GM12878 (cell line): Measurements from ENCODE around the gene ACTR2. TPM values are rescaled to one million over a fixed set of nuclear protein-coding genes. Genes with fewer than 3 reads are reported as not detected.
A peak's percentile ranks its signal among the peaks of the same experiment; 100 is the strongest.

Source experiments
- EZH2 ChIP-seq: IDR thresholded peaks from 2 replicates; pipeline ENCODE4 v1.6.1; 2012; ENCODE audit warnings: low read depth, mild to moderate bottlenecking, control low read depth, inconsistent platforms, low read length, borderline replicate concordance; ENCODE audit not compliant: control insufficient read depth
- FOXK2 ChIP-seq: fragments of 450-650 bp; IDR thresholded peaks from 2 replicates; pipeline ENCODE4 v1.6.1; 2017; ENCODE audit warnings: mild to moderate bottlenecking, moderate library complexity
- GABPA ChIP-seq: IDR thresholded peaks from 2 replicates; pipeline ENCODE4 v1.6.1; 2014; ENCODE audit warnings: antibody characterized with exemption, low read depth, mild to moderate bottlenecking, inconsistent platforms
- PAX5 ChIP-seq: IDR thresholded peaks from 2 replicates; pipeline ENCODE4 v1.6.1; 2011; ENCODE audit warnings: low read depth, low read length, borderline replicate concordance
- POU2F2 ChIP-seq: IDR thresholded peaks from 3 replicates; pipeline ENCODE4 v1.6.1; 2011; ENCODE audit warnings: low read depth, mild to moderate bottlenecking, low read length, borderline replicate concordance
- RELA ChIP-seq: fragments of 450-650 bp; IDR thresholded peaks from 2 replicates; pipeline ENCODE4 v1.8.0; 2014; ENCODE audit warnings: borderline replicate concordance; ENCODE audit not compliant: partially characterized antibody
- SMARCA5 ChIP-seq: fragments of 450-650 bp; IDR thresholded peaks from 2 replicates; pipeline ENCODE4 v1.6.1; 2017; ENCODE audit warnings: mild to moderate bottlenecking
- SUPT20H ChIP-seq: IDR thresholded peaks from 2 replicates; pipeline ENCODE4 v1.6.1; 2011; ENCODE audit warnings: low read depth, mild to moderate bottlenecking, low read length, moderate library complexity, borderline replicate concordance; ENCODE audit not compliant: control insufficient read depth
- ZBED1 ChIP-seq: IDR thresholded peaks from 2 replicates; pipeline ENCODE4 v1.6.1; 2016; ENCODE audit warnings: borderline replicate concordance
- ZNF274 ChIP-seq: IDR thresholded peaks from one replicate; pipeline ENCODE4 v1.8.0; 2011; ENCODE audit not compliant: insufficient read length, insufficient read depth
- ZSCAN29 ChIP-seq: fragments of 450-650 bp; IDR thresholded peaks from 2 replicates; pipeline ENCODE4 v1.6.1; 2017; ENCODE audit warnings: mild to moderate bottlenecking, moderate library complexity
- polyA plus RNA-seq, 11 experiments: library from polyadenylated mRNA; depleted of rRNA in 4 of 11; unstranded in 6 of 11; stranded (reverse) in 5 of 11; fragments of >200 nt; fragmentation: Nextera tagmentation in 4 of 11; fragmentation: Illumina TruSeq in 1 of 11; extraction: Ambion mirVana in 4 of 11; extraction: Trizol in 1 of 11; gene quantifications; 1 replicate in 1 of 11; 2 replicates in 10 of 11; pipeline versions ENCODE4 v1.2.1 to v1.2.3, GENCODE V29; 2011 to 2016; ENCODE audit warnings: inconsistent platforms in 2 of 11, missing spikeins in 2 of 11, low read depth in 1 of 11
- total RNA-seq, 4 experiments: library from RNA; depleted of rRNA in 3 of 4; stranded (reverse); fragments of >200 nt in 3 of 4; fragmentation: Illumina TruSeq in 1 of 4; extraction: Trizol in 1 of 4; gene quantifications; 2 replicates each; pipeline versions ENCODE4 v1.2.1 to v1.2.3, GENCODE V29; 2013 to 2021
- TF ChIP-seq, protein P1 (sequence below): IDR thresholded peaks from 2 replicates; pipeline ENCODE4 v1.6.1; 2012; ENCODE audit warnings: improper control_type of control experiment, low read depth, low read length; ENCODE audit not compliant: insufficient replicate concordance
- TF ChIP-seq, protein P2 (sequence below): fragments of 450-650 bp; IDR thresholded peaks from 2 replicates; pipeline ENCODE4 v1.6.1; 2017; ENCODE audit warnings: borderline replicate concordance
- TF ChIP-seq, protein P3 (sequence below): fragments of 450-650 bp; formaldehyde crosslinking; IDR thresholded peaks from 2 replicates; pipeline ENCODE4 v1.5.0; 2022; ENCODE audit warnings: mild to moderate bottlenecking, missing genetic modification characterization
- TF ChIP-seq, protein P4 (sequence below): fragments of 450-650 bp; IDR thresholded peaks from 2 replicates; pipeline ENCODE4 v1.6.1; 2017; ENCODE audit warnings: mild to moderate bottlenecking, low read depth, inconsistent platforms; ENCODE audit not compliant: poor library complexity, severe bottlenecking

The ACTR2 gene
- total and polyA plus RNA-seq, 10 of the 15 experiments (the other 5 are each of a cell fraction or from before 2014, with no cell fraction given), result 94.2 to 401 (median 195) TPM

DNA sequence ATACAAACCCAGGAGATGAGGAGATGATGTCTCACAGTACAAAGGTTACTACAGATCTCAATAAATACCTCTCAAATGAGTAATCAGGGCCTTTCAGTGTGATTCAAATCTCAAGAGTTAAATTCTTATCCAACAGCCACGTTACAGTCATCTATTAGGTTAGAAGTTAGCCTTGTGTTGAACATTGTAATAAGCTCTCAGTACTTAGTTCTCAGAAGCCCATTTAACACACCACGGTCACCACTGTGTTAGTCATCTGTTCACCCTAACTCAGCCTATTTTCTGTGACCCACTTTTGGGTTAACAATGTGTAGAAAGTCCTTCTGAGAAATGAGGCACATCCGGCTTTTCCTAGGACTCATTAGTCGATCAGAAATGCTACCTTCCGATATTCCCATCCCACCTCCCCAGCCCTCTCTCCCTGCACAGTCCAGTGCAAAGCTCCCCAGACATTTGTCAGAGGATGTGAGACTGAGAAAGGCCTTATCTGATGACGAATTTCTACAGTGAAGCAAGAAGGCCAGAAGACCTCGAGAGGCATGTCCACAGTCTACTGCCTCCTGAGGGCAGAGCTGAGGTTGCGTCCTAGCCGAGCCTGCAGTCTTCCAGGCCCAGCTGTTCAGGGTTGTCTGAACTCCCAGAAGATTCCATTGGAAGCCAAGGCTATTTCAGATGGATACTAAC is 92.6 kb downstream of the ACTR2 start (continued):
- TF ChIP-seq, protein P1, sequence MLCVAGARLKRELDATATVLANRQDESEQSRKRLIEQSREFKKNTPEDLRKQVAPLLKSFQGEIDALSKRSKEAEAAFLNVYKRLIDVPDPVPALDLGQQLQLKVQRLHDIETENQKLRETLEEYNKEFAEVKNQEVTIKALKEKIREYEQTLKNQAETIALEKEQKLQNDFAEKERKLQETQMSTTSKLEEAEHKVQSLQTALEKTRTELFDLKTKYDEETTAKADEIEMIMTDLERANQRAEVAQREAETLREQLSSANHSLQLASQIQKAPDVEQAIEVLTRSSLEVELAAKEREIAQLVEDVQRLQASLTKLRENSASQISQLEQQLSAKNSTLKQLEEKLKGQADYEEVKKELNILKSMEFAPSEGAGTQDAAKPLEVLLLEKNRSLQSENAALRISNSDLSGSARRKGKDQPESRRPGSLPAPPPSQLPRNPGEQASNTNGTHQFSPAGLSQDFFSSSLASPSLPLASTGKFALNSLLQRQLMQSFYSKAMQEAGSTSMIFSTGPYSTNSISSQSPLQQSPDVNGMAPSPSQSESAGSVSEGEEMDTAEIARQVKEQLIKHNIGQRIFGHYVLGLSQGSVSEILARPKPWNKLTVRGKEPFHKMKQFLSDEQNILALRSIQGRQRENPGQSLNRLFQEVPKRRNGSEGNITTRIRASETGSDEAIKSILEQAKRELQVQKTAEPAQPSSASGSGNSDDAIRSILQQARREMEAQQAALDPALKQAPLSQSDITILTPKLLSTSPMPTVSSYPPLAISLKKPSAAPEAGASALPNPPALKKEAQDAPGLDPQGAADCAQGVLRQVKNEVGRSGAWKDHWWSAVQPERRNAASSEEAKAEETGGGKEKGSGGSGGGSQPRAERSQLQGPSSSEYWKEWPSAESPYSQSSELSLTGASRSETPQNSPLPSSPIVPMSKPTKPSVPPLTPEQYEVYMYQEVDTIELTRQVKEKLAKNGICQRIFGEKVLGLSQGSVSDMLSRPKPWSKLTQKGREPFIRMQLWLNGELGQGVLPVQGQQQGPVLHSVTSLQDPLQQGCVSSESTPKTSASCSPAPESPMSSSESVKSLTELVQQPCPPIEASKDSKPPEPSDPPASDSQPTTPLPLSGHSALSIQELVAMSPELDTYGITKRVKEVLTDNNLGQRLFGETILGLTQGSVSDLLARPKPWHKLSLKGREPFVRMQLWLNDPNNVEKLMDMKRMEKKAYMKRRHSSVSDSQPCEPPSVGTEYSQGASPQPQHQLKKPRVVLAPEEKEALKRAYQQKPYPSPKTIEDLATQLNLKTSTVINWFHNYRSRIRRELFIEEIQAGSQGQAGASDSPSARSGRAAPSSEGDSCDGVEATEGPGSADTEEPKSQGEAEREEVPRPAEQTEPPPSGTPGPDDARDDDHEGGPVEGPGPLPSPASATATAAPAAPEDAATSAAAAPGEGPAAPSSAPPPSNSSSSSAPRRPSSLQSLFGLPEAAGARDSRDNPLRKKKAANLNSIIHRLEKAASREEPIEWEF, result no peak
- TF ChIP-seq RELA, result no peak
- TF ChIP-seq, protein P2, sequence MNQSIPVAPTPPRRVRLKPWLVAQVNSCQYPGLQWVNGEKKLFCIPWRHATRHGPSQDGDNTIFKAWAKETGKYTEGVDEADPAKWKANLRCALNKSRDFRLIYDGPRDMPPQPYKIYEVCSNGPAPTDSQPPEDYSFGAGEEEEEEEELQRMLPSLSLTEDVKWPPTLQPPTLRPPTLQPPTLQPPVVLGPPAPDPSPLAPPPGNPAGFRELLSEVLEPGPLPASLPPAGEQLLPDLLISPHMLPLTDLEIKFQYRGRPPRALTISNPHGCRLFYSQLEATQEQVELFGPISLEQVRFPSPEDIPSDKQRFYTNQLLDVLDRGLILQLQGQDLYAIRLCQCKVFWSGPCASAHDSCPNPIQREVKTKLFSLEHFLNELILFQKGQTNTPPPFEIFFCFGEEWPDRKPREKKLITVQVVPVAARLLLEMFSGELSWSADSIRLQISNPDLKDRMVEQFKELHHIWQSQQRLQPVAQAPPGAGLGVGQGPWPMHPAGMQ, result no peak
- no peak for TF ChIP-seq POU2F2
- TF ChIP-seq EZH2, result no peak
- TF ChIP-seq FOXK2, result no peak
- TF ChIP-seq PAX5, result no peak
- TF ChIP-seq, protein P3, sequence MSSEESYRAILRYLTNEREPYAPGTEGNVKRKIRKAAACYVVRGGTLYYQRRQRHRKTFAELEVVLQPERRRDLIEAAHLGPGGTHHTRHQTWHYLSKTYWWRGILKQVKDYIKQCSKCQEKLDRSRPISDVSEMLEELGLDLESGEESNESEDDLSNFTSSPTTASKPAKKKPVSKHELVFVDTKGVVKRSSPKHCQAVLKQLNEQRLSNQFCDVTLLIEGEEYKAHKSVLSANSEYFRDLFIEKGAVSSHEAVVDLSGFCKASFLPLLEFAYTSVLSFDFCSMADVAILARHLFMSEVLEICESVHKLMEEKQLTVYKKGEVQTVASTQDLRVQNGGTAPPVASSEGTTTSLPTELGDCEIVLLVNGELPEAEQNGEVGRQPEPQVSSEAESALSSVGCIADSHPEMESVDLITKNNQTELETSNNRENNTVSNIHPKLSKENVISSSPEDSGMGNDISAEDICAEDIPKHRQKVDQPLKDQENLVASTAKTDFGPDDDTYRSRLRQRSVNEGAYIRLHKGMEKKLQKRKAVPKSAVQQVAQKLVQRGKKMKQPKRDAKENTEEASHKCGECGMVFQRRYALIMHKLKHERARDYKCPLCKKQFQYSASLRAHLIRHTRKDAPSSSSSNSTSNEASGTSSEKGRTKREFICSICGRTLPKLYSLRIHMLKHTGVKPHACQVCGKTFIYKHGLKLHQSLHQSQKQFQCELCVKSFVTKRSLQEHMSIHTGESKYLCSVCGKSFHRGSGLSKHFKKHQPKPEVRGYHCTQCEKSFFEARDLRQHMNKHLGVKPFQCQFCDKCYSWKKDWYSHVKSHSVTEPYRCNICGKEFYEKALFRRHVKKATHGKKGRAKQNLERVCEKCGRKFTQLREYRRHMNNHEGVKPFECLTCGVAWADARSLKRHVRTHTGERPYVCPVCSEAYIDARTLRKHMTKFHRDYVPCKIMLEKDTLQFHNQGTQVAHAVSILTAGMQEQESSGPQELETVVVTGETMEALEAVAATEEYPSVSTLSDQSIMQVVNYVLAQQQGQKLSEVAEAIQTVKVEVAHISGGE (CRISPR knock-in tag), result no peak
- TF ChIP-seq GABPA, result no peak
- TF ChIP-seq SUPT20H, result no peak
- TF ChIP-seq ZSCAN29, result no peak
- TF ChIP-seq ZBED1, result 0 out of 2 replicates have a peak, but pooled peaks have one; percentile 29
- no peak for TF ChIP-seq SMARCA5
- TF ChIP-seq, protein P4, sequence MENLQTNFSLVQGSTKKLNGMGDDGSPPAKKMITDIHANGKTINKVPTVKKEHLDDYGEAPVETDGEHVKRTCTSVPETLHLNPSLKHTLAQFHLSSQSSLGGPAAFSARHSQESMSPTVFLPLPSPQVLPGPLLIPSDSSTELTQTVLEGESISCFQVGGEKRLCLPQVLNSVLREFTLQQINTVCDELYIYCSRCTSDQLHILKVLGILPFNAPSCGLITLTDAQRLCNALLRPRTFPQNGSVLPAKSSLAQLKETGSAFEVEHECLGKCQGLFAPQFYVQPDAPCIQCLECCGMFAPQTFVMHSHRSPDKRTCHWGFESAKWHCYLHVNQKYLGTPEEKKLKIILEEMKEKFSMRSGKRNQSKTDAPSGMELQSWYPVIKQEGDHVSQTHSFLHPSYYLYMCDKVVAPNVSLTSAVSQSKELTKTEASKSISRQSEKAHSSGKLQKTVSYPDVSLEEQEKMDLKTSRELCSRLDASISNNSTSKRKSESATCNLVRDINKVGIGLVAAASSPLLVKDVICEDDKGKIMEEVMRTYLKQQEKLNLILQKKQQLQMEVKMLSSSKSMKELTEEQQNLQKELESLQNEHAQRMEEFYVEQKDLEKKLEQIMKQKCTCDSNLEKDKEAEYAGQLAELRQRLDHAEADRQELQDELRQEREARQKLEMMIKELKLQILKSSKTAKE, result peak; percentile 58
- no peak for TF ChIP-seq ZNF274
